Transverse colon (tissue), 4 donors: ENCODE data around the gene ITPKB. TPM values are rescaled to one million over a fixed set of nuclear protein-coding genes. Genes with fewer than 3 reads are reported as not detected.
A peak's percentile ranks its signal among the peaks of the same experiment; 100 is the strongest.

ENCODE experiments used
- DNase-seq: peaks from one replicate; pipeline ENCODE4 v3.0.0-alpha.2; 2019
- H3K27ac ChIP-seq, 4 donors: fragments of 200-600 bp; sonication (generic); 2 replicates each; pipeline ENCODE4 v1.5.1; 2016 to 2018; ENCODE audit warnings: inconsistent platforms in 4 of 4
- H3K27me3 ChIP-seq: fragments of 200-600 bp; sonication (generic); 2 replicates; pipeline ENCODE4 v1.5.1; 2017; ENCODE audit warnings: inconsistent platforms
- H3K36me3 ChIP-seq, 4 donors: fragments of 200-600 bp; sonication (generic); 2 replicates each; pipeline ENCODE4 v1.5.1; 2017 to 2019; ENCODE audit warnings: inconsistent platforms in 4 of 4
- H3K4me1 ChIP-seq, 4 donors: fragments of 200-600 bp; sonication (generic); 2 replicates each; pipeline ENCODE4 v1.5.1; 2017 to 2020; ENCODE audit warnings: inconsistent platforms in 4 of 4
- H3K4me3 ChIP-seq, 4 donors: fragments of 200-600 bp; sonication (generic); 1 replicate in 1 of 4; 2 replicates in 3 of 4; pipeline versions ENCODE4 v1.5.1 to v1.6.1; 2017 to 2019; ENCODE audit warnings: inconsistent platforms in 4 of 4
- H3K9me3 ChIP-seq, 2 donors: fragments of 200-600 bp; sonication (generic); 2 replicates each; pipeline ENCODE4 v1.5.1; 2017 to 2019; ENCODE audit warnings: inconsistent platforms in 2 of 2
- EP300 ChIP-seq: sonication (generic); formaldehyde crosslinking; IDR thresholded peaks from one replicate; pipeline ENCODE4 v1.6.1; 2017; ENCODE audit warnings: antibody characterized with exemption, low read depth
- POLR2A ChIP-seq: fragments of 450-650 bp; IDR thresholded peaks from one replicate; pipeline ENCODE4 v1.6.1; 2016; ENCODE audit warnings: antibody characterized with exemption, mild to moderate bottlenecking, moderate library complexity
- POLR2AphosphoS5 ChIP-seq, 3 donors: sonication (generic); formaldehyde crosslinking; IDR thresholded peaks; one replicate each; pipeline ENCODE4 v1.6.1; 2016; ENCODE audit warnings: antibody characterized with exemption in 3 of 3
- WGBS, 2 donors: methylation state at CpG; one replicate each; pipeline ENCODE4 v1.1.5; 2018; ENCODE audit warnings: low coverage in 1 of 2; 5-methylcytosine and 5-hydroxymethylcytosine counted together
- in situ Hi-C, 4 donors: fragments of 200-750 bp; cut with MboI; loops; one replicate each; pipeline versions ENCODE4 v1.15.0 to v1.15.1; 2017; ENCODE audit warnings: low sequenced_read_pairs in 3 of 4, low pct_ligation_motif_present in 1 of 4, low pct_unique_long_range_greater_than_20kb in 1 of 4
- intact Hi-C: fragments of 100-400 bp; cut with DNase I; formaldehyde crosslinking; loops from one replicate; pipeline ENCODE4 v1.15.1; 2023; ENCODE audit warnings: low total_unique reads
- total RNA-seq, 4 donors: library from RNA; depleted of rRNA; stranded (reverse); fragments of >200 nt; gene quantifications; one replicate each; pipeline ENCODE4 v1.1.0, GENCODE V29; 2016
- TF ChIP-seq, protein P1 (sequence below), 5 experiments: fragments of 200-600 bp in 3 of 5; fragments of 450-650 bp in 2 of 5; sonication (generic) in 3 of 5; IDR thresholded peaks; 1 replicate in 2 of 5; 2 replicates in 3 of 5; pipeline ENCODE4 v1.5.1; 2016 to 2017; ENCODE audit warnings: antibody characterized with exemption in 5 of 5, inconsistent platforms in 3 of 5, mild to moderate bottlenecking in 2 of 5, moderate library complexity in 1 of 5

Gene ITPKB
- total RNA-seq, 4 donors from 2014 or later = 14.3 to 57.6 (median 23.7) TPM

DNA sequence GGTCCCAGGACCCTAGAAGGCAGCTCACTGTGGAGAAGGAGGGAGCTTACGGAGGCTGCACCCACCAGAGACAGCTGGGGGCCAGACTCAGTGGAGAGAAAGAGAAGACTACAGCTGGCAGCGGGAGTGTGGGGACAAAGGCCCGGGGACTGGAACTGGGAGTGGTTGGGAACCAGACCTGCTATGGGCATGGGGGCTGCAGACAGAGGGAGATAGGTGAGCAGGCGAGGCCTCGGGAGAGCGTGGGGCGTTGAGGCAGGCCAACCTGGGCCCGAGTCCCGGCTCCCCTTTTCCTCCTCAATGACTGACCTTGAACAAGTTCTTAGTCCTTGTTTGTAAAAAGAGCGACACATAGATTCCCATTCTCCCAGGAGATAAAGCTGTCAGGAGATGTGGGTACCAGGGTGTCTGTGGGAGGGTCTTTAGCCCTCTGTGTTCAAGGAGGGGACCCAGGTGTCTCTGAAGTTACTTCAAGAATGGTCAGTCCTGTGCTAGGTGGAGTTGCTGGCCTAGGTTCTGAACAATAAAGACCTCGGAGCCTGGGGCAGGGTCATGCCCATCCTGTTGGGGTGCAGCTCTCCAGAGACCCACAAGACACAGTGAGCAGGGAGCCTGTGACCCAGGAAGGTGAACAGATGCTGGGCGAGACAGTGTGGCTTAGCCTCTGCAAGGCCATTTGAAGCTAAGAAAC lies 87.9 kb downstream of the ITPKB start:
- H3K4me1 ChIP-seq = peaks cover 14 to 33% (median 32%) of the 10 kb centered on the region in 4 donors
- H3K9me3 ChIP-seq = no peaks in the 10 kb centered on the region
- H3K36me3 ChIP-seq = peaks cover 0 to 17% (median 0%) of the 10 kb centered on the region in 4 donors
- H3K4me3 ChIP-seq = no peak overlapping the region
- WGBS, 2 donors = 93 to 94% methylated on average over 6 to 12 of the region's 12 CpGs
- intact Hi-C loops (loop anchor here (5.0 kb wide), 1 partner anchor 171 kb away; no protein-coding TSS in a partner anchor), in situ Hi-C loops (no loop called here)
- H3K27ac ChIP-seq = no peak overlapping the region
- DNase-seq = no peak
- TF ChIP-seq POLR2A = no peak
- TF ChIP-seq POLR2AphosphoS5 (IDR thresholded peaks at IDR 0.05) = no peak
- TF ChIP-seq, protein P1, sequence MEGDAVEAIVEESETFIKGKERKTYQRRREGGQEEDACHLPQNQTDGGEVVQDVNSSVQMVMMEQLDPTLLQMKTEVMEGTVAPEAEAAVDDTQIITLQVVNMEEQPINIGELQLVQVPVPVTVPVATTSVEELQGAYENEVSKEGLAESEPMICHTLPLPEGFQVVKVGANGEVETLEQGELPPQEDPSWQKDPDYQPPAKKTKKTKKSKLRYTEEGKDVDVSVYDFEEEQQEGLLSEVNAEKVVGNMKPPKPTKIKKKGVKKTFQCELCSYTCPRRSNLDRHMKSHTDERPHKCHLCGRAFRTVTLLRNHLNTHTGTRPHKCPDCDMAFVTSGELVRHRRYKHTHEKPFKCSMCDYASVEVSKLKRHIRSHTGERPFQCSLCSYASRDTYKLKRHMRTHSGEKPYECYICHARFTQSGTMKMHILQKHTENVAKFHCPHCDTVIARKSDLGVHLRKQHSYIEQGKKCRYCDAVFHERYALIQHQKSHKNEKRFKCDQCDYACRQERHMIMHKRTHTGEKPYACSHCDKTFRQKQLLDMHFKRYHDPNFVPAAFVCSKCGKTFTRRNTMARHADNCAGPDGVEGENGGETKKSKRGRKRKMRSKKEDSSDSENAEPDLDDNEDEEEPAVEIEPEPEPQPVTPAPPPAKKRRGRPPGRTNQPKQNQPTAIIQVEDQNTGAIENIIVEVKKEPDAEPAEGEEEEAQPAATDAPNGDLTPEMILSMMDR (IDR thresholded peaks at IDR 0.05) = no peak
- no peaks in the 10 kb centered on the region for H3K27me3 ChIP-seq

DNA sequence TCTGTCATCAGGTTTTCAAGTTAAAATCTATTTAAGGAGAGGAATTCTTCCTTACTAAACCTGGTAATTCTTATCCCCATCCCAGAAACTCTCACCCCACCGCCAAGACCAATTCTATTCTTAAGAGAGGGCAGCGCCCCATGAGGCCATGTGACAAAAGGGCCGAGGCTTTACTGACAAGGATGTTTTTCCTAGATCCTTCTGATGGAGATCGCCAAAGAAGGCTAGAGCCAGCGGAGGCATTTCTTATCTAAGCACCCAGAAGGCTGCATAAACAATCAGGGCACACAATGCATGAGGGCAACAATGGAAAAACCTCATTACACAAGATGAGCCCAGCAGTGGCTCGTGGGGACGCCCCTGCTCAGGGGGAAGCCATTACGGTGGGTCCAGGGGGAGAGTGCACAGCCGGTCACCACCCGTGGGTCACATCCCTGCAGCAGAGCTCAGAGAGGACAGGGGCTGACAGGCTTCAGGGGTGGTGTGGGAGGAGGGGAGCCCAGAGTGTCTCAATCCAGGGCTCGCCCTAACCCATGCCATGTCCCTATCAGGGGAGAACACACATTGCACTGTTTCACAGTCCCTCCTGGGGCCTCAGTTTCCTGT lies 88.7 kb downstream of the ITPKB start:
- TF ChIP-seq EP300 = no peak
- TF ChIP-seq, protein P1 (IDR thresholded peaks at IDR 0.05) = no peak
- H3K27me3 ChIP-seq = no peaks in the 10 kb centered on the region
- in situ Hi-C loops (no loop called here), intact Hi-C loops (loop anchor here (5.0 kb wide), 1 partner anchor 172 kb away; no protein-coding TSS in a partner anchor)
- H3K9me3 ChIP-seq = no peaks in the 10 kb centered on the region
- DNase-seq = no peak
- 79% methylated on average over 11 of the region's 11 CpGs; no CpG with 5 or more reads in 1 of the 2 donors for WGBS, 2 donors
- H3K4me3 ChIP-seq = no peak overlapping the region
- peaks cover 22 to 33% (median 31%) of the 10 kb centered on the region in 4 donors for H3K4me1 ChIP-seq
- H3K36me3 ChIP-seq = peaks cover 0 to 17% (median 0%) of the 10 kb centered on the region in 4 donors
- no peak overlapping the region for H3K27ac ChIP-seq

DNA sequence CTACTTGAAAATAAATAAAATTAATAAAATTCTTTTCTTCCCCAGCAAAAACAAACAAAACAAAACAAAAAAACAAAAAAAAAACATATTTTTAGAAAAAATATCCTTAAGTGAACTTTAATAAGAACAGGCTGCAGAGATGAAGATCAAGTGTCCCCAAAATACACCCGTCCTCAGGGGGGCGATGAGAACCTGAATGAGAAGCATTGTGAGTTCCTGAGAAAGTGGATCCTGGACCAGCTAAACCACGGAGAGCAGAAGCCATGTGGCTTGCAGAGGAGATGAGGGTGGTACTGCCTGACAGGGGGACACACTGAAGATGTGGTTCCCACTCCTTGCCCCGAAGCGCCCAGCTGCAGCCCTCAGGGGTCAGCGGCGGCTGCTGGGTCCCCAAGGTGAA lies 89.3 kb downstream of the ITPKB start:
- Histone ChIP-seq H3K4me3 (no peak overlapping the region), H3K27ac (no peak overlapping the region), H3K9me3 (no peaks in the 10 kb centered on the region), H3K4me1 (peaks cover 28 to 30% (median 30%) of the 10 kb centered on the region in 4 donors), H3K36me3 (peaks cover 0 to 17% (median 0%) of the 10 kb centered on the region in 4 donors), H3K27me3 (no peaks in the 10 kb centered on the region)
- TF ChIP-seq POLR2AphosphoS5 (IDR thresholded peaks at IDR 0.05) (no peak), POLR2A (no peak), EP300 (no peak)
- TF ChIP-seq, protein P1 (IDR thresholded peaks at IDR 0.05) = no peak
- intact Hi-C loops (loop anchor here (5.0 kb wide), 1 partner anchor 173 kb away; no protein-coding TSS in a partner anchor), in situ Hi-C loops (loop anchor here in 1 of 4 donors (25.0 kb wide), 1 partner anchor 788 kb away; no protein-coding TSS in a partner anchor)
- no peak for DNase-seq
- 70 to 76% methylated on average over 2 to 7 of the region's 7 CpGs for WGBS, 2 donors

DNA sequence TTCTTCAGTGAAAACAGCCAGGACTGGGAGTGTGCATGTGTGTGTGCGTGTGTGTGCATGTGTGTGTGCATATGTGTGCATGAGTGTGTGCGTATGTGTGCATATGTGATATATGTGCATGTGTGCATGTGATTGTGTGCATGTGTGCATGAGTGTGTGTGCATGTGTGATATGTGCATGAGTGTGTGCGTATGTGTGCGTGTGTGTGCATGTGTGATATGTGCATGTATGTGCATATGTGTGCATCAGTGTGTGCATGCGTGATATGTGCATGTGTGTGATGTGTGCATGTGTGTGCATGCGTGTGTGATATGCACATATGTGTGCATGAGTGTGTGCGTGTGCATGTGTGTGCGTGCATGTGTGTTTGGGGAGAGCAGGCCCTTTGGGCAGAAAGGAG lies 89.8 kb downstream of the ITPKB start:
- in situ Hi-C loops = loop anchor here in 1 of 4 donors (25.0 kb wide), 1 partner anchor 788 kb away; no protein-coding TSS in a partner anchor
- Histone ChIP-seq H3K27ac (peak overlapping the region in 1 of 4 donors; percentile 15), H3K27me3 (no peaks in the 10 kb centered on the region), H3K4me3 (no peak overlapping the region), H3K9me3 (no peaks in the 10 kb centered on the region), H3K36me3 (peaks cover 0 to 17% (median 0%) of the 10 kb centered on the region in 4 donors), H3K4me1 (peaks cover 25 to 30% (median 29%) of the 10 kb centered on the region in 4 donors)
- DNase-seq = no peak
- 76 to 90% methylated on average over 3 to 8 of the region's 8 CpGs for WGBS, 2 donors
- intact Hi-C loops = no loop called here
- TF ChIP-seq, protein P1 (IDR thresholded peaks at IDR 0.05) = no peak
- TF ChIP-seq POLR2AphosphoS5 (IDR thresholded peaks at IDR 0.05) = no peak
- no peak for TF ChIP-seq POLR2A
- no peak for TF ChIP-seq EP300
